ENCODE results near the gene S100PBP. TPM values are rescaled to one million over a fixed set of nuclear protein-coding genes. Genes with fewer than 3 reads are reported as not detected.

S100PBP gene
- total RNA-seq, 2 donors from 2014 or later, result 24.2 to 30.8 TPM

- peak; percentile 77 for DNase-seq (ENCODE audit: low spot score)
- intact Hi-C loops (cut with DNase I), result no loop called here
Measured at GRCh38 chr1:32892368-32893197, 75.1 kb downstream of the S100PBP start.

GRCh38 chr1:32893198-32894018, 76.0 kb downstream of the S100PBP start:
- peak; percentile 80 for DNase-seq (ENCODE audit: low spot score)
- intact Hi-C loops (cut with DNase I), result no loop called here

- peak; percentile 75 for DNase-seq (ENCODE audit: low spot score)
- intact Hi-C loops (cut with DNase I), result no loop called here
Measured at GRCh38 chr1:32894019-32894600, 76.7 kb downstream of the S100PBP start.

- DNase-seq (ENCODE audit: low spot score), result peak; percentile 30
- intact Hi-C loops (cut with DNase I), result no loop called here
Measured at GRCh38 chr1:32894681-32895080, 77.2 kb downstream of the S100PBP start.

- peak; percentile 59 for DNase-seq (ENCODE audit: low spot score)
- intact Hi-C loops (cut with DNase I), result no loop called here
Measured at GRCh38 chr1:32895325-32896215, 78.1 kb downstream of the S100PBP start.

- no peak for DNase-seq (ENCODE audit: low spot score)
- intact Hi-C loops (cut with DNase I), result no loop called here
Measured at GRCh38 chr1:32896451-32896850, 79.0 kb downstream of the S100PBP start.

- DNase-seq (ENCODE audit: low spot score), result peak; percentile 53
- intact Hi-C loops (cut with DNase I), result no loop called here
Measured at GRCh38 chr1:32897082-32898049, 79.9 kb downstream of the S100PBP start.

- DNase-seq (ENCODE audit: low spot score), result no peak
- intact Hi-C loops (cut with DNase I), result no loop called here
Measured at GRCh38 chr1:32898056-32898455, 80.6 kb downstream of the S100PBP start.

- no peak for DNase-seq (ENCODE audit: low spot score)
- intact Hi-C loops (cut with DNase I), result no loop called here
Measured at GRCh38 chr1:32898958-32899357, 81.5 kb downstream of the S100PBP start.

- intact Hi-C loops (cut with DNase I), result no loop called here
- DNase-seq (ENCODE audit: low spot score), result no peak
Measured at GRCh38 chr1:32899586-32900296, 82.3 kb downstream of the S100PBP start.

- intact Hi-C loops (cut with DNase I), result no loop called here
- no peak for DNase-seq (ENCODE audit: low spot score)
Measured at GRCh38 chr1:32900371-32900955, 83.0 kb downstream of the S100PBP start.

- no peak for DNase-seq (ENCODE audit: low spot score)
- intact Hi-C loops (cut with DNase I), result no loop called here
Measured at GRCh38 chr1:32900956-32901822, 83.7 kb downstream of the S100PBP start, which contains the start of gene TMEM54. Gene TMEM54 (minus strand): TSS chr1:32901389. CDS start chr1:32901238, 151 bp downstream.

- no peak for DNase-seq (ENCODE audit: low spot score)
- intact Hi-C loops (cut with DNase I), result no loop called here
Measured at GRCh38 chr1:32901823-32902534, 84.5 kb downstream of the S100PBP start.

- DNase-seq (ENCODE audit: low spot score), result no peak
Measured at GRCh38 chr1:32902535-32902920, 85.1 kb downstream of the S100PBP start.

GRCh38 chr1:32903991-32904785, 86.7 kb downstream of the S100PBP start:
- intact Hi-C loops (cut with DNase I), result no loop called here
- DNase-seq (ENCODE audit: low spot score), result no peak

More at GRCh38 chr1:32902535-32902920, 85.1 kb downstream of the S100PBP start:
- intact Hi-C loops (cut with DNase I), result no loop called here

All from posterior vena cava (tissue), 2 donors.